Activated CD4-positive, alpha-beta T cell treated with anti-CD3 and anti-CD28 coated beads for 1 hour (primary cell): ENCODE data around the gene DLX2.
"Not testable (repeated sequence)": the region's sequence is repeated elsewhere in the genome, so short reads cannot be mapped to it uniquely, and the experiment has no call there.

Source experiments
- DNase-seq: peaks from one replicate; pipeline ENCODE4 v3.0.0-alpha.2; 2020

Gene DLX2

DNA sequence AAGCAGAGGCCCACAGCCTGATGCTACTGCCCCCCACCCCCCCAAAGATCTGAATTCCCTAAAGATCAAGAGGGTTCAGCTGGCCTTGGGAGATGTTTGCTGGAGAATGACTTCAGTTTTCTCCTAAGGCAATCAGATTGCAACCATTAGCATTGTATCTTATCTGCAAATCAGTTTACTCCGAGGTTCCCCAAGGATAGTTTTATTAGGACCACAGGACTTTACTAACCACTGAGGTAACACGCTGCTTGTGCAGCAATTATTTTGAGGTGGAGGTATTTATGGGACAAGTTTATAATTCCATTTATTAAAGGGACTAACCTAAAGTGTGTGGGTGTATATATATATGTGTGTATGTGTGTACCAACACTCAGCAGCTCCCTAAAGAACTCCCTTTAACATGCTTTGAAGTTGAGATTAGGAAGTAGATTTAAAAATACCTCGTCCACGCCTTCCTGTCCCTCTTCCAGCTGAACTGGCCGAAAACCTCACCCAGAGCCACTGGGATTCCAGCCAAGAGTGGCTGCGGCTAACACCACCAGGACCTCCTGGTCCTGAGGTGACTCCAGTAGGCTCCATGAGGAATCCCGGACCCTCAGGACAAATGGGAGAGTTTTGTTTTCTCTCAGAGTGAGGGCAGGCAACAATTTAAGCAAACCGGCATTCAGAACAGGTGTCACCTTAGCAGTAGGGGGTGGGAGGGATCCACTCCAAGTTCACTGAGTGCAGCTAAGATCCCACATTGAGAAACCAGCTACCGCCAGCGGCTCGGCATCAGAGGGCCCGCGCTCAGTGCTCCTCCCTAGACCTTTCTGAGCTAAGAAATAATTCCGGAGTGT lies 20.4 kb downstream of the DLX2 start:
- DNase-seq, result no peak

DNA sequence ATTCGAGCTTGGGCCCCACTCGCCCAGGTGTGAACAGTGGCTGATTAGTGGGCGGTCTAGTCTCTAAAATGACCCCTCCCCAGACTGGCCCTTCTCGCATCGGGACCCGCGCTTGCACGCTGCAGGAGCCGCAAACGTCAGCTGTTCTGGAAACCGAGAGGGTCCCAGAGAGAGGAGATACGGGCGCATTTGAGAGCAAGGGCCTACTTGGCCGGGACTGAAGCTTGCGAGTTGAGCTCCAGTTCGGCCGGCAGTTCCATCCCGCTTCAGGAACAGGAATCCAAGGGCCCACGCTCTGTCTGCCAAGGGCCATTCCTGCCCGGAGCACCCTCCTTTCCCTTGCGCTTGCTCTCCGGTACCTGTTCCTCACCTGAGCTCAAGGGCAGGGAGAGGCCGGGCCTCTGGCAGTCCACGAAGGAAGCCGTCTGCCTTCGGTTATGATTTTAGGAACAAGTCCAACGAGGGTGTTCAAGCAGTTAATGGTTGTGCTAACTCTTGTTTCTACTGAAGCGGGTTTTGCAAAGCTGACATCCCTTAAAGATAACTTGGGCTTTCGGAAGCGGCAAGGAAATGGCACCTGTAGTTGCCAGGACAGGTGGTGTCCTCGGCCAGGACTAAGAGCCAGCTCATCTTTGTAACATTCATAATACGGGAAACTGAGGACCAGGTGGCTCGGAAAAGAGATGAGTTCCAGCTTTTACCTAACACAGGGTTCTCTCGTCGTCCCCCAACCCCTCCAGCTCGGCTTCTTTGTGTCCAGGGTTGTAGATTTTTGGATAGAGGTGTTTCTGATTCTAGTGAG lies 21.3 kb downstream of the DLX2 start:
- no peak for DNase-seq

DNA sequence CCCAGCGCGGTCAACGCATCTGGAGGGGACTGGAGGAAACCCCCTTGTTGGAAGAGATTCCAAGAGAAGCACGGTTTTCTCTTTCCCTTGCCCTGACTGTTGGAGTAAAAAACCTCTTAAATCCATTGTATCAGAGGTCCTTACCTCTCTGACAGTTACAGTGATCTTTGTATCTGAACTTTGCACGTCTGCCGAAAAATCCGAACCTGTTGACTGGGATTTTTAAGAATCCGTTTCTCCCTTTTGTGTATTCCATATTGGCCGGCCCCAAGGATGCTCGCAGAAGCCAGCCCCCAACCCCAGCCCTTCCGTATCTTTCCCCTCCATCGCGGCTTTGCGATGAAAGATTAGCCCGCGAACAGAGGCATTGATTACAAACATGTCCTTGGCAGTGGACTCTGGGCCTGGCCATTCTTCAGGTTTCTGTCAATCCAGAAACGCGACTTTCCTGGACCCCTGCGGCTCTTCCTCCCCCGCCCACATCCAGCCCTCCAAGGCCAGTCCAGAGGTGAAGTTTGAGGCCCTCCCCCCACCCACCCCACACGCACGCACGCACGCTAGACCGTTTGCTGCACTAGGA lies 22.0 kb downstream of the DLX2 start:
- DNase-seq, result no peak

DNA sequence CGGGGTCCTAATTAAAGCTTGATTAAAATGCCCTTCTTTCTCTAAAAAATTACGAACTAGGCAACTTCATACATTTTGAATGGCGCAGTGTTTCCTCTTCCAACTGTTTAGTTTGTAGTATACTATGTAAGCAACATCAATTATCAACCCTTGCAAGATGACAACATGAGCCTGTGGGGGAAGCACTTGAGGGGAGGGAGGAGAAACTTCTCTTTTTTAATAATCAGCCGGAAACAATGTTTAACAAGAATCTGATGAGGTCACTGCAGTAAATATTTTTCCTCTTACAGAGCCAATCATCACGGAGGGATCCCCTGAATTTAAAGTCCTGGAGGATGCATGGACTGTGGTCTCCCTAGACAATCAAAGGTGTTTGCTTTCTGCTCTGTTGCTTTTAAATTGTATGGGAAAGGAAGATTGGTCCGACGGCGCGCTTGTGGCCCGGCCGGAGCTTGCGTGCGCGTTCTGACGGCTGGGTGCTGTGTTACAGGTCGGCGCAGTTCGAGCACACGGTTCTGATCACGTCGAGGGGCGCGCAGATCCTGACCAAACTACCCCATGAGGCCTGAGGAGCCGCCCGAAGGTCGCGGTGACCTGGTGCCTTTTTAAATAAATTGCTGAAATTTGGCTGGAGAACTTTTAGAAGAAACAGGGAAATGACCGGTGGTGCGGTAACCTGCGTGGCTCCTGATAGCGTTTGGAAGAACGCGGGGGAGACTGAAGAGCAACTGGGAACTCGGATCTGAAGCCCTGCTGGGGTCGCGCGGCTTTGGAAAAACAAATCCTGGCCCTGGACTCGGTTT lies 22.7 kb downstream of the DLX2 start:
- no peak for DNase-seq

DNA sequence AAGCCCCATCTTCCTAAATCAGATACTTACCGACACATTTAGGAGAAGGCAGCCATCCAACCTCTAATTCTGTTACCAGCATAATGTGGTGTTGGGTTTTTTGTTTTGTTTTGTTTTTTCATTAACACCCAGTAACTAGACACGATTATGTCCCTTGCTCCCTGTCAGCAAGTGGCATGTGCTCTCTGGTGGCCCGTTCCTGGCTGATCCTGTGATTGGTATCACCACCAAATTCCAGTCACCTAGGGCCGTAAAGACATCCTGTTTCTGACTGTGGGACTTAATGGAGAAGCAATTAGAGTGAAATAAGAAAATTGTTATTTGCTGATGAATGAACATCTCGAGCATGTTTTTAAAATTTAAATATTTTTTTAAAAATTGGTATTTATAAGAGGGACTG lies 23.3 kb downstream of the DLX2 start:
- DNase-seq, result no peak

DNA sequence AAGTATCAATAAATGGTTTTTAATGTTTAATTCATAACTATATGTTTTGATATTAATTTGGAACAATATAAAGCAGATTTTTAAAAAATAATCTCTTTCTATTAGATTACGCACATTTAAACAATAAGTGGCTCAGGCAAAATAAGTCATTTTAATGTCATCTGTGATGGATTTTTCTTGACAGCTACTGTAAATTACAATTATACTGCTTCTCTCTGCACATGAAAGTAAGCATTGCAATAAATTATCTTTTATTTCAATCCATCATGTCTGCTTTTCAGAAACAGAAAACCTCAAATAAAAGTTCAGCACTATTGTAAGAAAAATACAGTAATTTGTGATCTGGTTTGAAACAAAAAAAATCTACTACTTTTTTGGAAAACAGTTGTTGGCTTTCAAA lies 28.4 kb downstream of the DLX2 start:
- DNase-seq, result no peak

DNA sequence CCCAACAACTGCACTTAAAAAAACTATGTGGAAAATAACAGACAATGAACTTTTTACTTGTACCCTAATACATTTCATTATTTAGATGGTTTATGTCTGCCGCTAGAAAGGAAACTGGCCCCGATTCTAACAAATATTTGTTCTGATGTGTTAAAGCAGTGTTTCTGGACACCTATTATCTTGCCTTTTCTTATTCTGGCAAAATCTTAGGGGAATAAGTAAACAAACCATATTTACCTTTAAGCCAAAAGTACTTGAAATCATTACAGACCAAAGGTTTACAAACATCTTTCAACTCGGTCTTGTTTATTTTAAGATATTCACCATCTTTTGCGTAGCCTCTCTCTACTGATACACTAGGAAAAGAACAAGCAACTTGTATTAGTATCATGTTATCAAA lies 29.2 kb downstream of the DLX2 start:
- DNase-seq, result no peak

DNA sequence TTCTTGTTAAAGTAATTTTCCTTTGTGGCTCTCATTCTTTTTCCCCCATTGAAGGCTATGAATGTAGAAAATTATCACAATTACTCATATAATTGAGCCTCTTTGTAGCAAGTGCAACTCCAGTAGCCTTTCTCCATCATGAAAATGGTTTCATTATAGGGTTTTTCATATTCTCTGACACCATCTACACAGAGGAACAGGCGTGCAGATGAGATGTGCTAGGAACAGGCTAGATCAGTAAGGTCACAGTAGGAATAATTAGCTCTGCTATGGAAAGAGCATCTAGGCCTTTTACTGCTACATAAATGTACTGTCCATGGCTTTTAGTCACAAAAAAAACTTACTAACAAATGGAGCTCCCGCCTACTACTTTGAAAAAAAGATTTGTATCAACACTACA lies 30.0 kb downstream of the DLX2 start:
- no peak for DNase-seq

DNA sequence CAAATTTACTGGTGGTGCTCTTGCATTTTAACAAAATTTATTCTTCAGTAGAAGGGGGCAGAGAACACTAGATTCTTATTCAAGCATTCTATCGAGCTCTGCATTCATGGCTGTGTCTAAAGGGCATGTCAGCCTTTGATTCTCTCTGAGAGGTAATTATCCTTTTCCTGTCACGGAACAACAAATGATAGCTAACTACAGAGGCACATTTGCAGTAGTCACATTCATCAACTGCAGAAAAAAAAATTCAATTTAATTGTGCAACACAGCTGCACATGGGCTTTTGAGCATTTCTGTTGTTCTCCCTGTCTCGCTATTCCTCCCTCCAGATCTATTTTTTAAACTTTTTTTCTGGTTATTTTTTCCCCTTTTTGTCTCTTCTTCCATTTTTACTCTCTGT lies 30.4 kb downstream of the DLX2 start:
- DNase-seq, result no peak

DNA sequence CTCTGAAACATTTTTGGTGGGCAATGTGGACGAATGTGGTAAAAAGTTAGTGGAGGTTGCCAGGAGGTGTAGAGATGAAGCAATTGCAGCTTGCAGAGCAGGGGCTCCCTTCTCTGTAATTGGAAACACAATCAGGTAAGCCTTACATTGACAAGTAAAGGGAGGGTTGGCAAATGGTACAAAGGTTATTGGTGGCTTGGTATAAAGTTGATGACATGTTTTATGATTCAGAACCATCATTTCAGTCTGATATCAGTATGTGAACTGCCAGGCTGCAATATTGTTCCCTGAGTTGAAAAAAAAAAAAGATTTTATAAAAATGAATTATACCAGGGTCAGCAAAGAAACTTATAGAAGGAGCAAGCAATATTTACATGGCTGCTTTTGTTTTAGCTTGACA lies 31.8 kb downstream of the DLX2 start:
- DNase-seq, result no peak

DNA sequence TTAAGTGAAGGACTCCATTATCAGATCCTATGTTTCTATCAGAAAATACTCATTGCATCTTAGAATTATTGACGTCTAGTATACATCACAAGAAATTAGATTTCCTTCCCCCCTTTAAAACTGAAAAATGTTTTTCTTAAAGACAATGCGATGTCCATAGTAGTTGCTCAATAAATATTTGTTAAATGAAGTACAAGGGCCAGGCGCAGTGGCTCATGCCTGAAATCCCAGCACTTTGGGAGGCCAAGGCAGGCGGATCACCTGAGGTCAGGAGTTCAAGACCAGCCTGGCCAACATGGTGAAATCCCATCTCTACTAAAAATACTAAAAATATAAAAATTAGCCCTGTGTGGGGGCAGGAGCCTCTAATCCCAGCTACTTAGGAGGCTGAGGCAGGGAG lies 34.8 kb downstream of the DLX2 start:
- not testable (repeated sequence) for DNase-seq

DNA sequence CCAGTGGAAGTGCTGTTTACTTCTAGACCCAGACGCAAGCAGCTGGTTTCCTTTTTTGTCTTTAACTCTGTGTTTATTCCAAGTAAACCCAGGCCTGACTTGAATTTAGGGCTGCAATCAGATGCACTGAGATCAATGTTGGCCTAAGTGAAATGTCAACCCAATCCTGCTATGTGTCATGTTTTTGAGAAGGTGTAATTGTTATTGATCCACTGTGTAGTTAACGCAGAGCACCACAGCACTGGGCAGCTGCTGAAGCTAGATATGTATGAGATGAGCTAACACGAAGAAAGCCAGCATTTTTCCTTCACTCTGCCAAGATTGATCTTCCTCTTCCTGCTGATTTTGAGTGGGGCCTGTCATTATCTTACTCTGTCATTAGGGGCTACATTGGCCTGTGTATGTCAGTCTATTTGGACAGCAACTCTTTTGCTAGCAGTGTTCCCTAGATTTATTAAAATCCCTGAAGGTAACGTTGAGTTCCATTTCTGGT lies 36.3 kb downstream of the DLX2 start:
- DNase-seq, result no peak

DNA sequence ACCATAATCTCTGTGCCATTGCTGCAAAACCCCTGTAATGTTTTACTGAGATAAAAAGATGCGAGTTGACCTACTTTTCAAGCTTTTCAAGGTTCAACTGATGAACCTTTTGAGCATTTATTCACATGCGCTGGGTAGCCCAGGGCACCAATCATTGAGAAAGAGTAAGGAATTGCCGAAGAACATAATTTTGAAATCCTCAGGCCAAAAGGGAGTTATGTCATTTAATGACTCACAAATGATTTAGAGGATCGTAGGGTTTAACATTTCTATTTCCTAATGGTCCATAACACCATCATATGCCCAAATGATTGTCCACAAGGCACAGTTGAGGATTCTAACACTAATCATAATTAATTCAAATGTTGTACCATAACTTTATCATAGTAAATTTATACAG lies 37.6 kb downstream of the DLX2 start:
- no peak for DNase-seq

DNA sequence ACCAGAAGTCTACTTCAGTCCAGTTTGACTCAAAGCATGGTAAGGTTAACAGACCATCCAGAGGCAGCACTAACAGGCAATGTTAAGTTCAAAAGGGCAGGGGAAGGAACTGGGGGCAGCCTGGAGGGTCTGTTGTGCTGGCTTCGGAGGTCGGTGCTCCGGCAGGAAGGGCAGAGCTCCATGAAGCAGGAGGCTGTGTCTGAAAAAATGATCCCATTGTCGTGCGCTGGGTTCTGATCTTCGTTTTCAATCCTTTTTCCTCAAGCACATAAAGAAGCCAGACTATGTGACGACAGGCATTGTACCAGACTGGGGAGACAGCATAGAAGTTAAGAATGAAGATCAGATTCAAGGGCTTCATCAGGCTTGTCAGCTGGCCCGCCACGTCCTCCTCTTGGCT lies 39.3 kb downstream of the DLX2 start:
- DNase-seq, result no peak

DNA sequence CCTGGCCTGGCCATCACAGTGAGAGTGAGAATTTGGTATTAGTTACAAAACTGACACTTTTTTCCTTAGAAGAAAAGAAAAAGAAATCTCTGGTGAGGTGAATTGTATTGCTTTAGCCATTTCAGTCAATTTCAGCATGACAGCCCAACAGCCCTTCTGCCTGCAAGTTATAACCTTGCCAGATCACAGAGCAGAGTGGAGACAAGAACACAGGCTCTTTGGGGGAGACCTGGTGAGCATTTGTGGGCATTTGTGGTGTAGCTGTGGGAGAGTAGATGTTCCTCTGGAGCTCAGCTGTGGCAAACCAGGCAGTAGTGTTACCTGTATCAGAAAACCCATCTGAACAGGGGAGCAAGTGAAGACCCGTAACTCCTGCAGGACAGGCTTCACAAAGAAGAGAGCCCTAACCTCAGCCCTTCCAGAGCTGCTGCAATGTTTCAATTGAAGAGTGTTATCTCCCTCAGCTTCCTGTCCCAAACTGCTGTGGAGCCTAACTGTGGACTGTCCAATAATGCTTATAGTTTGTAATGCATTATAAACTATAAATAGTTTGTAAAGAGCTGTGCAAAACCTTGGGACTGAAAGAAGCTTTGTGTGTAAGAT lies 40.2 kb downstream of the DLX2 start:
- DNase-seq, result no peak

DNA sequence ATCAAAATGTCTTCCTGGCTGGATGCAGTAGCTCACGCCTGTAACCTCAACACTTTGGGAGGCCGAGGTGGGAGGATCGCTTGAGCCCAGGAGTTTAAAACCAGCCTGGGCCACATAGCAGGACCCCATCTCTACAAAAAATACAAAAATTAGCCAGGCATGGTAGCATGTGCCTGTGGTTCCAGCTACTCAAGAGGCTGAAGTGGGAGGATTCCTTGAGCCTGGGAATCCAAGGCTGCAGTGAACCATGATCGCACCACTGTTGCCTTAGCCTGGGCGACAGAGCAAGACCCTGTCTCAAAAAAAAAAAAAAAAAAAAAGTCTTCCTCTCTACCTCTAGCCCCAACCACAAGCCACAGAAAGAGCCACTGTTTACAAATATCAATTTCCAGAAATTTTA lies 42.6 kb downstream of the DLX2 start:
- not testable (repeated sequence) for DNase-seq

DNA sequence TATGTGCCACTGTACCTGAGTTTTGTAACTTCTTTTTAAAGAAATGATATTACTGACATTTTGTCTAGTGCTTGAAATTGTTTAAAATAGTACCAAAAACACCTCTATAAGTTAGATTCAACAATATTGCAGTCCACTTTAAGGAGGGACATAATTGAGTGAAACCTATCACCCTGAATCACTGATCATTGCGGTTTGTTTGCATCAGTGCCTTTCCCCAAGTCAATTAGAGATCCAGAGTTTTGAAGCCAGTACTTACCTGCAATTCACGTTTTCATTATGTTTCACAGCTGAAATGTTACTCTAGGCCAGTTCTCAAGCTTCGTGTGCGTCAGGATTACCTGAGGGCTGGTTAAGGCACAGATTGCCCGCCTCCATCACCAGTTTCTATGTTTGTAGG lies 44.0 kb downstream of the DLX2 start:
- DNase-seq, result no peak

DNA sequence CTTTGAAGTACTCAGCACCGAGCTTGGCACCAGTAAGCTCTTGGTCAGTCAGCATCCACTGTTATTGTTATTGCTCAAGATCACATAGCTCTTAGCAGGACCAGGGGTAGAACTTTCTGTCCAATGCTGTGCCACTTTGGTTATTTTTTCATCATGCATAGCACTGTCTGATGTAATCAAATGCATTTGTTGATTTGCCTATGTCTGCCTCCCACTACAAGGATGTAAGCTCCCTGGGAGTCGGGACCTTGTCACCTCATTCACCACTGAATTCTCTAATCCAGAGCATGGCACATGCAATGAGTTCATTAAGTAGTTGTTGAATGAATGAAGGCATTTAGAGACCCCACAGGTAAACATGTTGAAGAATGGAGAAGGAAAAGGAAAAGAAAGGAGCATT lies 46.4 kb downstream of the DLX2 start:
- no peak for DNase-seq

DNA sequence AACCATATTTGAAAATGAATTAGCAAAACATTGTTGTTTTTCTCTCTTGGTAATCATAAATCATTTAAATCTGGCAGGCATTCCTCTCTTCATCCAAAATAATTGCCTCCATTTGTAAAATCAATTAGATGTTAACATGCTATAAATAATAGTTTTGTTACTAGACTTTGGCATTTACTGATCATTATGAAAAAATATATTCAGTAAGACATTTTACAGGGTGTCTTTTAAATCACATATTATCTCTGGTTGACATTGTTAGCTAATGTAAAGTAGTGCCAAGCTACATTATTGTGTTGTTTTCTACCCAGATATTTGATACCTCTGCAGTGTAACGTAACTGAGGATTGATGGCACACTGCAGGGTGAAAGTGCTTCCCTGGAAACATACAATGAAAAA lies 49.2 kb downstream of the DLX2 start:
- DNase-seq, result no peak

DNA sequence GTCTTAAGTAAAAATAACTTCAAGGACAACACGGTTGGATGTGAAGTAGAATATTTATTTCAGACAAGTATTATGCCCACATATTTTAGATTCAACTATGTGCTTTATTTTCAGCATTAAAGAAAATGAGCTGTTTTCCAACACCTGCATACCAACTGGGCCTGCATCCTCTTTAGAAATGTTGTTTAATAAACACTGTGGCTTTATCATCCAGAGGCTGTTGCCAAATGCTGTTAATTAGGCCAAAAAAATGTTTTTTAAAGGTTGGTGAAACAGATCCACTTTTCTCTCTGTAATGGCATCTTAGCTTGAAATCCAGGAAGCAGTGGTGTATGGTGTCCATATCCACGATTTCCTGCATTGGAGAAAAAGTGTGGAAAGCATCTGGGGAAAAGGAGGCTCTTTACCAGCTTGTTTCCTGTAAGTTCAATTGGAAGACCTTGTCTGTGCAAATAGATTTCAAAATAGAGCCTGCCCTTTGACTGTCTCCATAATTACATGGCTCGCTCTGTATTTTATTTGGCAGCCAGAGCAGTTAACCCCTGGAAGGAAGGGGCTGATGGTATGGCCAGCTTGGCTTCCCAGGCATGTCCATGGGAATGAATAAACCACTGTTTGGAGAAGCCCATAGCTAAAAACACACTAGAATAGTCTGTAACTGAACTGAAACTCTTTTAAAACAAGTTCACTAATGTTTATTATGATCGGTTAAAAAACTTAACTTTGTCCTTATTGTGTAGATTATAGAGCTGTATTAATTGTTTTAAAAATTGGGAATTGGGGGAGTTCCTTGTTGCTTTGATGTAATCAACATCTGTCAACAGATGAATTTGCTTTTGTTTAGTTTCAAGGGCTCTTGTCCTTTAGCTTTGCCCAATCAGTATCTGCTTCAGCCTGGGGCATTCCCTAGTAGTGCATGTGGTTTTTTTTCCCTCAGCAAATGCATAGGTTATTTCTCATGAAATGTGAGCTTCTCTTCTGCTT lies 50.4 kb downstream of the DLX2 start:
- DNase-seq, result no peak

DNA sequence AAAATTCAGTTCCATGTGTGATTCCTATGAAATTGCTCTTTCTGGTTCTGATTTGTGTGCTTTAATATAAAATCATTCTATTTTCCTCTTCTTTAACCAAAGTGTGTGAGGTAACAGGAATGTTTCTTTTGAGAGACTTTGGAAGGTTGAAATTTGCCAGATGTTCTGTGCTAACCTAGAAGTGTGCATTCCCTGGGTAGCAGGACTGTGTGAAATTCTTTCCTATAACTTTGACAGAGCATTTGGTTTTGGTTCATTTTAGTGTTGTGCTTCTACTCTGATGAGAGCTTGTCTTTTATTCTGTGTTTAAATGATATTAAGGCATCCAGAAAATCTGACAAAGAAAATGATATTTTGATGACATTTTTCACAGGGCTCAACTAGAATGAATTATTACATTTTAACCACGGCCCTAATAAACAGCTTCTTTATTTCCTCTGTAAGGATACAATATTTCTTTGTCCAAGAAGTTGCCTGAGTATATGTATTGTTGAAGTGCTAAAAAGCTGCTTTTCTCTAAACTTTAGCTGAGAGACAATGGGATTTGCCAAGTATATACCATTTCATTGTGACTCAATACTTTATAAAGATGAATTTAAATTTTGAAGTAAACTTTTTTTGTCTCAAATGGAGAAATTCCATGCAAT lies 52.1 kb downstream of the DLX2 start:
- no peak for DNase-seq
